A549 (cell line): ENCODE measurements around the gene DACT3. TPM values are rescaled to one million over a fixed set of nuclear protein-coding genes. Genes with fewer than 3 reads are reported as not detected.

Source experiments
- ATAC-seq, 2 experiments: fragments of 200-7000 bp in 1 of 2; fragments of >200 bp in 1 of 2; cut with Nextera tagmentation in 1 of 2; cut with Tn5 transposase in 1 of 2; 3 replicates each; pipeline versions ENCODE4 v1.8.0 to v1.9.1; 2018 to 2020; ENCODE audit warnings: mild to moderate bottlenecking in 1 of 2, moderate library complexity in 1 of 2
- CTCF ChIA-PET: fragments of 300-600 bp; sonication (Branson Sonifier 250); formaldehyde crosslinking; extraction: SDS; loops from one replicate; lab custom pipeline; 2021; ENCODE audit warnings: antibody characterized with exemption, inconsistent platforms; lab: Yijun Ruan, JAX
- POLR2A ChIA-PET: fragments of 350-600 bp; formaldehyde crosslinking; extraction: SDS; loops from one replicate; lab custom pipeline; 2021; ENCODE audit warnings: antibody characterized with exemption, inconsistent platforms; lab: Yijun Ruan, JAX
- DNase-seq, 2 experiments: peaks; one replicate each; pipeline versions ENCODE4 v3.0.0 to v3.0.0-alpha.2; 2011 to 2016; ENCODE audit warnings: low read depth in 1 of 2, low spot score in 1 of 2
- FAIRE-seq: peaks from 2 replicates; lab custom pipeline; 2011; peaks lifted over from hg19 to GRCh38; lab: Jason Lieb, UNC
- H3K27ac ChIP-seq, 2 experiments: fragments of >200 bp; sonication (Bioruptor Twin); formaldehyde crosslinking; 3 replicates each; pipeline ENCODE4 v1.5.1; 2016 to 2017
- H3K4me1 ChIP-seq: fragments of >200 bp; sonication (Bioruptor Twin); formaldehyde crosslinking; 3 replicates; pipeline ENCODE4 v1.6.1; 2016
- H3K4me2 ChIP-seq: fragments of >200 bp; sonication (Bioruptor Twin); formaldehyde crosslinking; 3 replicates; pipeline ENCODE4 v1.6.1; 2016
- H3K4me3 ChIP-seq: fragments of >200 bp; sonication (Bioruptor Twin); formaldehyde crosslinking; 3 replicates; pipeline ENCODE4 v1.5.1; 2016
- H3K9me3 ChIP-seq: fragments of >200 bp; sonication (Bioruptor Twin); formaldehyde crosslinking; 3 replicates; pipeline ENCODE4 v1.6.1; 2016
- BHLHE40 ChIP-seq: IDR thresholded peaks from 2 replicates; pipeline ENCODE4 v1.6.1; 2012; ENCODE audit warnings: low read depth, low read length, inconsistent platforms
- CBX8 ChIP-seq: fragments of 200-600 bp; sonication (generic); IDR thresholded peaks from 2 replicates; pipeline ENCODE4 v1.6.1; 2016
- CHD2 ChIP-seq: fragments of 150-350 bp; IDR thresholded peaks from 2 replicates; pipeline ENCODE4 v1.6.1; 2014; ENCODE audit warnings: low read length; ENCODE audit not compliant: partially characterized antibody
- CTCF ChIP-seq: fragments of >200 bp; sonication (Bioruptor Twin); formaldehyde crosslinking; IDR thresholded peaks from 3 replicates; pipeline ENCODE4 v1.5.1; 2016
- E2F6 ChIP-seq: IDR thresholded peaks from 2 replicates; pipeline ENCODE4 v1.6.1; 2012; ENCODE audit warnings: low read depth, borderline replicate concordance
- EP300 ChIP-seq, 2 experiments: fragments of >200 bp; sonication (Bioruptor Twin); formaldehyde crosslinking; IDR thresholded peaks; 2 replicates in 1 of 2; 3 replicates in 1 of 2; pipeline ENCODE4 v1.6.1; 2016 to 2017
- ESRRA ChIP-seq: fragments of 150-350 bp; IDR thresholded peaks from 2 replicates; pipeline ENCODE4 v1.6.1; 2014; ENCODE audit warnings: mild to moderate bottlenecking, low read length, borderline replicate concordance
- FOSB ChIP-seq: fragments of 250-450 bp; sonication (Bioruptor Pico); IDR thresholded peaks from 2 replicates; pipeline ENCODE4 v1.5.0; 2020; ENCODE audit warnings: mild to moderate bottlenecking, moderate library complexity
- HDAC2 ChIP-seq: fragments of 200-600 bp; sonication (generic); IDR thresholded peaks from 2 replicates; pipeline ENCODE4 v1.6.1; 2016
- HES2 ChIP-seq: fragments of >200 bp; sonication (Bioruptor Twin); formaldehyde crosslinking; IDR thresholded peaks from 2 replicates; pipeline ENCODE4 v1.6.1; 2016
- HEYL ChIP-seq: fragments of 250-450 bp; sonication (Bioruptor Pico); IDR thresholded peaks from 2 replicates; pipeline ENCODE4 v1.8.0; 2021; ENCODE audit warnings: mild to moderate bottlenecking, moderate library complexity
- HOXA7 ChIP-seq: fragments of 250-450 bp; sonication (Bioruptor Pico); IDR thresholded peaks from 2 replicates; pipeline ENCODE4 v1.5.0; 2020; ENCODE audit warnings: mild to moderate bottlenecking, moderate library complexity
- HOXB5 ChIP-seq: fragments of 250-450 bp; sonication (Bioruptor Pico); IDR thresholded peaks from 2 replicates; pipeline ENCODE4 v1.5.0; 2020; ENCODE audit warnings: mild to moderate bottlenecking, moderate library complexity
- PBX3 ChIP-seq: IDR thresholded peaks from 2 replicates; pipeline ENCODE4 v1.6.1; 2012
- POLR2AphosphoS2 ChIP-seq: conservative IDR thresholded peaks from 2 replicates; pipeline ENCODE4 v1.6.1; 2012; ENCODE audit warnings: low read length, improper control_type of control experiment, inconsistent platforms
- TFCP2L1 ChIP-seq: fragments of 250-450 bp; sonication (Bioruptor Pico); IDR thresholded peaks from 2 replicates; pipeline ENCODE4 v1.5.0; 2021; ENCODE audit warnings: mild to moderate bottlenecking
- TP53 ChIP-seq: fragments of 250-450 bp; sonication (Bioruptor Pico); IDR thresholded peaks from 2 replicates; pipeline ENCODE4 v1.5.0; 2021; ENCODE audit warnings: mild to moderate bottlenecking, moderate library complexity
- USF2 ChIP-seq: fragments of 450-650 bp; IDR thresholded peaks from 2 replicates; pipeline ENCODE4 v1.6.1; 2014; ENCODE audit warnings: antibody characterized with exemption
- ZSCAN20 ChIP-seq: fragments of 250-450 bp; sonication (Bioruptor Pico); IDR thresholded peaks from 2 replicates; pipeline ENCODE4 v1.8.0; 2022; ENCODE audit warnings: mild to moderate bottlenecking, moderate library complexity
- WGBS: methylation state at CpG from one replicate; pipeline ENCODE4 v1.1.6; 2017; ENCODE audit errors: missing lambda C conversion rate; 5-methylcytosine and 5-hydroxymethylcytosine counted together
- polyA plus RNA-seq, 4 experiments: library from polyadenylated mRNA; depleted of rRNA in 3 of 4; stranded (reverse); fragments of >200 nt; fragmentation: RNase III in 1 of 4; extraction: RNeasy Plus Mini Kit Qiagen cat#74134 plus additional on column Dnase treatment in 1 of 4; gene quantifications; 2 replicates in 3 of 4; 3 replicates in 1 of 4; pipeline ENCODE4 v1.2.3, GENCODE V29; 2011 to 2017

DACT3 gene
- polyA plus RNA-seq, 2 of the 4 experiments (the other 2 are of a cell fraction): 0.32 to 0.36 TPM

- H3K27ac ChIP-seq: no peak overlapping the region
- TF ChIP-seq CTCF (no peak), PBX3 (no peak)
- H3K9me3 ChIP-seq: no peaks in the 10 kb centered on the region
- H3K4me2 ChIP-seq: no peak overlapping the region
- H3K4me1 ChIP-seq: peaks cover 13% of the 10 kb centered on the region
- CTCF ChIA-PET: interaction anchor here (0.6 to 34.1 kb wide), 8 partner anchors 3 to 370 kb away, joined by 3 to 737 read pairs (median 53); partner anchors contain the start of genes CALM3, DACT3, GNG8 and PTGIR
- POLR2A ChIA-PET: interaction anchor here (0.8 kb wide), 1 partner anchor 20 kb away, joined by 3 read pairs; no protein-coding TSS in a partner anchor
- WGBS: 85% methylated on average over 3 of the region's 3 CpGs
- ATAC-seq (no peak), DNase-seq (no peak), FAIRE-seq (no peak)
- no peak overlapping the region for H3K4me3 ChIP-seq
Observed at GRCh38 chr19:46620267-46620666, 40.7 kb downstream of the DACT3 start.

GRCh38 chr19:46618670-46619231, 42.2 kb downstream of the DACT3 start:
- Histone ChIP-seq H3K4me1 (0 out of 3 replicates have a peak, but pooled peaks cover 8% of the 10 kb centered on the region), H3K4me2 (no peak overlapping the region), H3K27ac (no peak overlapping the region), H3K9me3 (no peaks in the 10 kb centered on the region), H3K4me3 (no peak overlapping the region)
- ChIA-PET CTCF (interaction anchor here (0.6 to 34.1 kb wide), 11 partner anchors 5 to 222 kb away, joined by 3 to 737 read pairs (median 7); partner anchors contain the start of genes CALM3, DACT3, GNG8 and PTGIR), POLR2A (no interaction called here)
- TF ChIP-seq E2F6: no peak
- no peak for TF ChIP-seq CHD2
- TF ChIP-seq FOSB (CRISPR knock-in tag): no peak
- TF ChIP-seq BHLHE40: no peak
- no peak for TF ChIP-seq HDAC2
- TF ChIP-seq HOXB5 (CRISPR knock-in tag): no peak
- TF ChIP-seq EP300 (IDR thresholded peaks at IDR 0.05): no peak
- TF ChIP-seq HEYL (CRISPR knock-in tag): no peak
- no peak for TF ChIP-seq TP53 (CRISPR knock-in tag)
- no peak for TF ChIP-seq USF2
- no peak for TF ChIP-seq HOXA7 (CRISPR knock-in tag)
- no peak for TF ChIP-seq POLR2AphosphoS2
- no peak for TF ChIP-seq ESRRA
- no peak for TF ChIP-seq TFCP2L1 (CRISPR knock-in tag)
- TF ChIP-seq ZSCAN20 (CRISPR knock-in tag): no peak
- no peak for TF ChIP-seq HES2
- no peak for TF ChIP-seq PBX3
- no peak for TF ChIP-seq CBX8
- TF ChIP-seq CTCF: no peak
- ATAC-seq (no peak), DNase-seq (no peak), FAIRE-seq (no peak)
- WGBS: 79% methylated on average over 9 of the region's 9 CpGs
